DND-41 (cell line): ENCODE data around the gene KLHL18.

ENCODE experiments used
- ATAC-seq: fragments of 200-7000 bp; cut with Tn5 transposase; 3 replicates; pipeline ENCODE4 v1.9.1; 2021; ENCODE audit warnings: low read depth; ENCODE audit not compliant: insufficient read depth
- DNase-seq: peaks from one replicate; pipeline ENCODE4 v3.0.0-alpha.2; 2020
- H2AFZ ChIP-seq: 2 replicates; pipeline ENCODE4 v1.6.0; 2012; ENCODE audit warnings: low read depth, low read length
- H3K27ac ChIP-seq: 2 replicates; pipeline ENCODE4 v1.5.1; 2012; ENCODE audit warnings: low read length, inconsistent platforms
- H3K27me3 ChIP-seq: fragments of 200-600 bp; sonication (generic); 2 replicates; pipeline ENCODE4 v1.6.0; 2012; ENCODE audit warnings: low read length, mild to moderate bottlenecking, inconsistent platforms; ENCODE audit not compliant: insufficient read depth, poor library complexity
- H3K36me3 ChIP-seq: 2 replicates; pipeline ENCODE4 v1.5.1; 2012; ENCODE audit warnings: low read length, inconsistent platforms; ENCODE audit not compliant: insufficient read depth
- H3K4me1 ChIP-seq: 2 replicates; pipeline ENCODE4 v1.5.1; 2012; ENCODE audit warnings: mild to moderate bottlenecking, low read length; ENCODE audit not compliant: insufficient read depth
- H3K4me2 ChIP-seq: 2 replicates; pipeline ENCODE4 v1.6.0; 2012; ENCODE audit warnings: mild to moderate bottlenecking, moderate library complexity, low read length, inconsistent platforms; ENCODE audit not compliant: insufficient read depth
- H3K4me3 ChIP-seq, 2 experiments: fragments of 200-600 bp in 1 of 2; shearing (Covaris generic) in 1 of 2; 2 replicates each; pipeline ENCODE4 v1.5.1; 2012 to 2016; ENCODE audit warnings: inconsistent platforms in 2 of 2, low read length in 2 of 2, mild to moderate bottlenecking in 2 of 2, low read depth in 1 of 2, moderate library complexity in 1 of 2
- H3K79me2 ChIP-seq: 2 replicates; pipeline ENCODE4 v1.6.0; 2012; ENCODE audit warnings: low read length, inconsistent platforms; ENCODE audit not compliant: insufficient read depth
- H3K9ac ChIP-seq: 2 replicates; pipeline ENCODE4 v1.6.0; 2012; ENCODE audit warnings: low read depth, mild to moderate bottlenecking, inconsistent platforms, low read length, moderate library complexity
- H3K9me3 ChIP-seq: 2 replicates; pipeline ENCODE4 v1.5.1; 2012; ENCODE audit warnings: low read length, moderate library complexity, mild to moderate bottlenecking, inconsistent platforms; ENCODE audit not compliant: insufficient read depth, severe bottlenecking
- H4K20me1 ChIP-seq: 2 replicates; pipeline ENCODE4 v1.6.0; 2012; ENCODE audit warnings: low read length; ENCODE audit not compliant: insufficient read depth
- EZH2 ChIP-seq: IDR thresholded peaks from 3 replicates; pipeline ENCODE4 v1.6.1; 2012; ENCODE audit warnings: borderline replicate concordance, low read depth, mild to moderate bottlenecking, moderate library complexity, low read length, inconsistent platforms; ENCODE audit not compliant: severe bottlenecking
- TF ChIP-seq, protein P1 (sequence below): IDR thresholded peaks from 2 replicates; pipeline ENCODE4 v1.5.1; 2012; ENCODE audit warnings: borderline replicate concordance, low read length, moderate library complexity, mild to moderate bottlenecking; ENCODE audit not compliant: poor library complexity, severe bottlenecking; ENCODE audit errors: extremely low read depth

The KLHL18 gene

DNA sequence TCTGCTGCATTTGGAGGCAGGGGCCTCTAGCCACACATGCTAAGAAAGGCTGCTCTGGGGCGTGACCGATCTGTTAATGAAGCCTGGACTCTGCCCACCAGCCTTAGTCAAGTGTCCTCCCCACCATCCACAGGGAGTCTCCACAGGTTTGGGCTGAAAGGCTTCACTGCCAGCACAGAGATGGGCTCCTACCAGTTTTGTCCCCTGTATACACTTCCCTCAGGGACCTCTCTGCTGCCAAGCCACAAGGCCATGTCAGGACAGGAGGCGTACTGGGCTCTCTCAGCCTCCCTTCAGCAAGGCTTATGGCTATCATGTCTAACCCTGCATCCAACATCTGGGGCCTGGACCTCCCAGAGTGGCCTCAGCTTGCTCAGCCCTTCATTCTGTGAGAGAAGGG lies 23.6 kb upstream of the KLHL18 start:
- no peak overlapping the region for H3K4me3 ChIP-seq
- H3K79me2 ChIP-seq: no peaks in the 10 kb centered on the region
- H3K4me2 ChIP-seq: no peak overlapping the region
- no peak overlapping the region for H2AFZ ChIP-seq
- H3K27me3 ChIP-seq: no peaks in the 10 kb centered on the region
- no peak for DNase-seq
- ATAC-seq: no peak
- H3K9me3 ChIP-seq: no peaks in the 10 kb centered on the region
- H3K36me3 ChIP-seq: no peaks in the 10 kb centered on the region
- H4K20me1 ChIP-seq: no peaks in the 10 kb centered on the region
- TF ChIP-seq EZH2: no peak
- TF ChIP-seq, protein P1, sequence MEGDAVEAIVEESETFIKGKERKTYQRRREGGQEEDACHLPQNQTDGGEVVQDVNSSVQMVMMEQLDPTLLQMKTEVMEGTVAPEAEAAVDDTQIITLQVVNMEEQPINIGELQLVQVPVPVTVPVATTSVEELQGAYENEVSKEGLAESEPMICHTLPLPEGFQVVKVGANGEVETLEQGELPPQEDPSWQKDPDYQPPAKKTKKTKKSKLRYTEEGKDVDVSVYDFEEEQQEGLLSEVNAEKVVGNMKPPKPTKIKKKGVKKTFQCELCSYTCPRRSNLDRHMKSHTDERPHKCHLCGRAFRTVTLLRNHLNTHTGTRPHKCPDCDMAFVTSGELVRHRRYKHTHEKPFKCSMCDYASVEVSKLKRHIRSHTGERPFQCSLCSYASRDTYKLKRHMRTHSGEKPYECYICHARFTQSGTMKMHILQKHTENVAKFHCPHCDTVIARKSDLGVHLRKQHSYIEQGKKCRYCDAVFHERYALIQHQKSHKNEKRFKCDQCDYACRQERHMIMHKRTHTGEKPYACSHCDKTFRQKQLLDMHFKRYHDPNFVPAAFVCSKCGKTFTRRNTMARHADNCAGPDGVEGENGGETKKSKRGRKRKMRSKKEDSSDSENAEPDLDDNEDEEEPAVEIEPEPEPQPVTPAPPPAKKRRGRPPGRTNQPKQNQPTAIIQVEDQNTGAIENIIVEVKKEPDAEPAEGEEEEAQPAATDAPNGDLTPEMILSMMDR: no peak
- no peak overlapping the region for H3K9ac ChIP-seq
- no peaks in the 10 kb centered on the region for H3K4me1 ChIP-seq
- no peak overlapping the region for H3K27ac ChIP-seq

DNA sequence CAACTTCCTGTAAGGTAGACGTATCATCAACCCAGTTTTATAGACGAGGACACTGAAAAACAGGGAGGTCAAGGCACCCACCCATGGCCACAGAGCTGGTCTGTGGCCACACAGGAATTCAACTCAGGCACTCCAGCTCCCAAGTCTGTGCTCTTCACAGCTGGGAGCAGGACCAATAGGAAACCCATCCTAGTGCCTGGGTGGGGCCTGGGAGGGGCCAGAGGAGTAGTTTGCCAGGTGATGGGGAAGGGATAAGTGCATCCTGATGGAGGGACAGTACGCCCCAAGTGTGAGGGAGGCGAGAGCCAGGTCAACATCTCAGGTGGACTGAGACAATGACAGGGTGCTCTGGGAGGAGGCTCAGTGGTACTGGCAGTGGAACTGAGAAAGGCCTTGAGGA lies 22.1 kb upstream of the KLHL18 start:
- H3K9ac ChIP-seq: no peak overlapping the region
- H4K20me1 ChIP-seq: no peaks in the 10 kb centered on the region
- no peak overlapping the region for H3K4me2 ChIP-seq
- no peak for ATAC-seq
- no peak for DNase-seq
- TF ChIP-seq EZH2: no peak
- TF ChIP-seq, protein P1: no peak
- H3K27me3 ChIP-seq: no peaks in the 10 kb centered on the region
- H2AFZ ChIP-seq: no peak overlapping the region
- H3K9me3 ChIP-seq: no peaks in the 10 kb centered on the region
- H3K4me3 ChIP-seq: no peak overlapping the region
- H3K4me1 ChIP-seq: peaks cover under 1% of the 10 kb centered on the region; the same call in 1 of the 2 replicates
- no peak overlapping the region for H3K27ac ChIP-seq
- no peaks in the 10 kb centered on the region for H3K79me2 ChIP-seq
- no peaks in the 10 kb centered on the region for H3K36me3 ChIP-seq

GRCh38 chr3:47261301-47261700 lies 21.4 kb upstream of the KLHL18 start:
- Histone ChIP-seq H3K27ac (no peak overlapping the region), H3K4me2 (no peak overlapping the region), H3K9ac (no peak overlapping the region), H3K36me3 (no peaks in the 10 kb centered on the region), H4K20me1 (no peaks in the 10 kb centered on the region), H3K9me3 (no peaks in the 10 kb centered on the region), H3K4me3 (no peak overlapping the region), H3K4me1 (peaks cover 7% of the 10 kb centered on the region), H2AFZ (no peak overlapping the region), H3K27me3 (no peaks in the 10 kb centered on the region), H3K79me2 (no peaks in the 10 kb centered on the region)
- DNase-seq (no peak), ATAC-seq (no peak)
- TF ChIP-seq, protein P1: no peak
- TF ChIP-seq EZH2: no peak

DNA sequence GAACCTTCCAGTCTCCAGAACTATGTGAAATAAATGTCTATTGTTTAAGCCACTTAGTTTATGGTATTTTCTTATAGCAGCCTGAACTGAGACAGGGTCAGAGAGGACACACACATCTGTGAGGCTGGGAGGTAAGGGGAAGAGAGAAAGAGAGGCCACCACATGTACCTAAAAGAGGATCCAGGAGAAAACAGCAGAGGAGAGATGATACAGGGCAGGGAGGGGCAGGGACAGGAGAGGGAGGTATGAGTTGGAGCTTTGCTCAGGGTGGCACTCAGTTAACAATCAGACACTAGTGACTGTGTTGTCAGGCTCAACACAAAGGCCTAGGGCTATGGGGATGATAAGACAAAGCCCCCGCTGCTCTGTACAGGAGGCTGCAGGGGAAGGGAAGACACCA lies 17.7 kb upstream of the KLHL18 start:
- Histone ChIP-seq H3K27ac (no peak overlapping the region), H2AFZ (no peak overlapping the region), H3K4me3 (no peak overlapping the region), H4K20me1 (no peaks in the 10 kb centered on the region), H3K4me2 (no peak overlapping the region), H3K9ac (no peak overlapping the region), H3K27me3 (no peaks in the 10 kb centered on the region), H3K36me3 (no peaks in the 10 kb centered on the region), H3K79me2 (no peaks in the 10 kb centered on the region), H3K9me3 (no peaks in the 10 kb centered on the region), H3K4me1 (peaks cover 24% of the 10 kb centered on the region)
- DNase-seq: no peak
- ATAC-seq: no peak
- TF ChIP-seq EZH2: no peak
- TF ChIP-seq, protein P1: no peak
